Activated T-cell treated with anti-CD3 and anti-CD28 coated beads, Interleukin-2, amount 50 U/mL, for 1 hour (primary cell): ENCODE results near the gene THSD7A.

ENCODE experiments used
- DNase-seq: peaks from one replicate; pipeline ENCODE4 v3.0.0-alpha.2; 2020

THSD7A gene

GRCh38 chr7:11437994-11438393 lies 394.0 kb downstream of the THSD7A start:
- DNase-seq: no peak

GRCh38 chr7:11436773-11437524 lies 395.0 kb downstream of the THSD7A start:
- no peak for DNase-seq

GRCh38 chr7:11436316-11436715 lies 395.7 kb downstream of the THSD7A start:
- no peak for DNase-seq

- no peak for DNase-seq
Observed at GRCh38 chr7:11434366-11434765, 397.6 kb downstream of the THSD7A start.

GRCh38 chr7:11430841-11431240 lies 401.2 kb downstream of the THSD7A start:
- DNase-seq: no peak

- no peak for DNase-seq
Observed at GRCh38 chr7:11430112-11430511, 401.9 kb downstream of the THSD7A start.

- no peak for DNase-seq
Observed at GRCh38 chr7:11428877-11429581, 403.0 kb downstream of the THSD7A start.

- DNase-seq: no peak
Observed at GRCh38 chr7:11427686-11428273, 404.2 kb downstream of the THSD7A start.

GRCh38 chr7:11424006-11424405 lies 408.0 kb downstream of the THSD7A start:
- no peak for DNase-seq

- no peak for DNase-seq
Observed at GRCh38 chr7:11420049-11420448, 411.9 kb downstream of the THSD7A start.

- no peak for DNase-seq
Observed at GRCh38 chr7:11416641-11417458, 415.1 kb downstream of the THSD7A start.

- no peak for DNase-seq
Observed at GRCh38 chr7:11415101-11415500, 416.9 kb downstream of the THSD7A start.

GRCh38 chr7:11413901-11414300 lies 418.1 kb downstream of the THSD7A start:
- no peak for DNase-seq

GRCh38 chr7:11412036-11412435 lies 420.0 kb downstream of the THSD7A start:
- no peak for DNase-seq

GRCh38 chr7:11410656-11411644 lies 421.0 kb downstream of the THSD7A start:
- DNase-seq: no peak

- DNase-seq: no peak
Observed at GRCh38 chr7:11404355-11404754, 427.6 kb downstream of the THSD7A start.

- no peak for DNase-seq
Observed at GRCh38 chr7:11403781-11404180, 428.2 kb downstream of the THSD7A start.

- DNase-seq: no peak
Observed at GRCh38 chr7:11394438-11394837, 437.6 kb downstream of the THSD7A start.

GRCh38 chr7:11379641-11380040 lies 452.4 kb downstream of the THSD7A start:
- DNase-seq: no peak

GRCh38 chr7:11376529-11376928 lies 455.5 kb downstream of the THSD7A start:
- DNase-seq: no peak

GRCh38 chr7:11374629-11375028 lies 457.4 kb downstream of the THSD7A start:
- DNase-seq: no peak
